Lung (tissue), 12 donors: ENCODE results near the gene CLRN2. TPM values are rescaled to one million over a fixed set of nuclear protein-coding genes. Genes with fewer than 3 reads are reported as not detected.

Experiments used
- ATAC-seq: fragments of 200-7000 bp; cut with Tn5 transposase; one replicate; pipeline ENCODE4 v1.9.1; 2020; ENCODE audit warnings: moderate number of reproducible peaks; ENCODE audit not compliant: insufficient read depth, low FRiP score
- DNase-seq, 3 donors: peaks; one replicate each; pipeline ENCODE4 v3.0.0-alpha.2; 2013 to 2017
- H3K27ac ChIP-seq, 2 donors: one replicate each; pipeline ENCODE4 v1.5.1; 2013; ENCODE audit warnings: mild to moderate bottlenecking in 2 of 2, moderate library complexity in 2 of 2, control low read depth in 1 of 2, inconsistent platforms in 1 of 2, low read depth in 1 of 2, low read length in 1 of 2
- H3K27me3 ChIP-seq, 3 donors: one replicate each; pipeline ENCODE4 v1.5.1; 2013; ENCODE audit warnings: low read length in 2 of 3; ENCODE audit not compliant: control insufficient read depth in 3 of 3, insufficient read depth in 3 of 3
- H3K36me3 ChIP-seq, 4 donors: one replicate each; pipeline ENCODE4 v1.5.1; 2013; ENCODE audit warnings: low read length in 4 of 4, mild to moderate bottlenecking in 1 of 4, moderate library complexity in 1 of 4; ENCODE audit not compliant: control insufficient read depth in 4 of 4, insufficient read depth in 4 of 4
- H3K4me1 ChIP-seq, 5 donors: one replicate each; pipeline ENCODE4 v1.5.1; 2013; ENCODE audit warnings: low read length in 5 of 5, mild to moderate bottlenecking in 2 of 5, moderate library complexity in 1 of 5; ENCODE audit not compliant: control insufficient read depth in 5 of 5, insufficient read depth in 5 of 5
- H3K4me3 ChIP-seq: one replicate; pipeline ENCODE4 v1.5.1; 2013; ENCODE audit warnings: mild to moderate bottlenecking, control low read depth, moderate library complexity
- H3K9ac ChIP-seq, 2 donors: one replicate each; pipeline ENCODE4 v1.5.1; 2013; ENCODE audit warnings: low read length in 2 of 2, control low read depth in 1 of 2; ENCODE audit not compliant: insufficient read depth in 1 of 2
- H3K9me3 ChIP-seq, 4 donors: one replicate each; pipeline ENCODE4 v1.5.1; 2013; ENCODE audit warnings: low read length in 3 of 4, mild to moderate bottlenecking in 1 of 4, moderate library complexity in 1 of 4; ENCODE audit not compliant: control insufficient read depth in 4 of 4, insufficient read depth in 3 of 4
- CTCF ChIP-seq: IDR thresholded peaks from 2 replicates; pipeline ENCODE4 v1.5.1; 2012; ENCODE audit warnings: mild to moderate bottlenecking; ENCODE audit errors: control extremely low read depth, extremely low read depth
- WGBS, 2 donors: extraction: QIAGEN DNeasy Blood & Tissue Kit; methylation state at CpG; one replicate each; pipeline ENCODE4 v1.1.7; 2013; 5-methylcytosine and 5-hydroxymethylcytosine counted together
- polyA plus RNA-seq, 2 donors: library from polyadenylated mRNA; stranded (reverse); fragments of 200-250 nt; gene quantifications; one replicate each; pipeline ENCODE4 v1.2.1, GENCODE V29; 2013
- total RNA-seq, 2 donors: library from RNA; depleted of rRNA in 1 of 2; stranded (reverse); fragments of >200 nt in 1 of 2; gene quantifications; one replicate each; pipeline ENCODE4 v1.2.1, GENCODE V29; 2014 to 2021
- donor health status: control.
- donor health status: control.
- donor health status: Bipolar disorder and iron deficiency.
- donor health status: healthy.
- donor health status: DM: yes; HTN: yes; CAD: no.

The CLRN2 gene
- total and polyA plus RNA-seq, 4 donors = not detected

DNA sequence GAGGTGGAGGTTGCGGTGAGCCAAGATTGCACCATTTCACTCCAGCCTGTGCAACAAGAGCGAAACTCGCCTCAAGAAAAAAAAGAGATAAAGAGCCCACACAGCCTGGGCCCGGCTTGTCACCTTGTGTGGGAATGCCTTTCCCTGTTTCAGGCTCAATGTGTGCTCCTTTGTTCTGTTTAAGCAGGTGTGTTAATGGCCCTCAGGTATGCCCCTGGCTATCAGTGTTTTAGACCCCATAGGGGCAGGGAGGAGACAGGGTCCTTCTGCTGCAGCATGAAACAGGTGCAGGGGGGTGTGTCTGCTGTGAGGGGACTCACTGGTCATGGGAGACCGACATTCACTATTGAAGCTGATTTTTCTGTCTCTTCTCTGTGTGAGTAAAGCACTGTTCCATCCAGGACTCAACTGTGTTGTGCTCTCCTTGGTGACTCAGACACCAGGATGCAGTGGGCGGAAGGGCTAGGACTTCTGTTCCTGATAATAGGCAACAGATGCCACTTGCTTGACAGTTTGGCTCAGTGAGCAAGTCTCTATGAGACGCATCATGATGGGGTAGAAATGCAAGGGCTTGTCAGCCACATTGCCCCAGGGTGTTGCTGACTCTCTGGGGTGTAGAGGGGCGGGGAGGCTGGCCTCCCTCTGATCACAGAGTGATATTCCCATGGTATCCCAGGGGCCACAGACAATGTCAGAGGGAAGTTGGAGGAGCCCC is 46.4 kb downstream of the CLRN2 start:
- Histone ChIP-seq H3K27ac (no peak overlapping the region), H3K4me1 (no peaks in the 10 kb centered on the region), H3K9me3 (no peaks in the 10 kb centered on the region), H3K27me3 (no peaks in the 10 kb centered on the region), H3K4me3 (no peak overlapping the region), H3K36me3 (no peaks in the 10 kb centered on the region), H3K9ac (no peak overlapping the region)
- TF ChIP-seq CTCF = no peak
- 87 to 93% methylated on average over 8 of the region's 8 CpGs for WGBS, 2 donors
- DNase-seq (no peak), ATAC-seq (no peak)

DNA sequence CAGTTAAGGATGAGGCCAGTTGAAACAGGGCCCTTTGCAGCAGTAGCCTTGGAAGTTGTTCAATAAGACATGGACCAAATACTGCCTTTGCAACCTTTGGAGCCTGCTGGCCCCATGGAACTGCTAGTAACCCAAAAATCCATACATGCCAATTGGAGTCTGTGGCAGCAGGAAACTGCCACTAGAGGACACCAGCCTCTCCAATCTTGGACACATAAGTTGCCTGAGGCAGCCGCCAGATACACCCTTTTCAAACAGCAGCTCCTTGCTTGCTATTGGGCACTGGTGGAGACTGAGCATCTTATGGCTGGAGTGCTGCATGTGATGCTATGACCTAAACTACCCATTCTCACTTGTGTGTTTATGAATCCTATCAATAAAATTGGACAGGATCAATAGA is 47.2 kb downstream of the CLRN2 start:
- H3K9me3 ChIP-seq = no peaks in the 10 kb centered on the region
- WGBS, 2 donors = 67 to 83% methylated on average over 1 of the region's 1 CpG
- H3K4me1 ChIP-seq = no peaks in the 10 kb centered on the region
- H3K9ac ChIP-seq = no peak overlapping the region
- no peak overlapping the region for H3K27ac ChIP-seq
- ATAC-seq (no peak), DNase-seq (no peak)
- TF ChIP-seq CTCF = no peak
- H3K36me3 ChIP-seq = no peaks in the 10 kb centered on the region
- H3K4me3 ChIP-seq = no peak overlapping the region
- no peaks in the 10 kb centered on the region for H3K27me3 ChIP-seq

DNA sequence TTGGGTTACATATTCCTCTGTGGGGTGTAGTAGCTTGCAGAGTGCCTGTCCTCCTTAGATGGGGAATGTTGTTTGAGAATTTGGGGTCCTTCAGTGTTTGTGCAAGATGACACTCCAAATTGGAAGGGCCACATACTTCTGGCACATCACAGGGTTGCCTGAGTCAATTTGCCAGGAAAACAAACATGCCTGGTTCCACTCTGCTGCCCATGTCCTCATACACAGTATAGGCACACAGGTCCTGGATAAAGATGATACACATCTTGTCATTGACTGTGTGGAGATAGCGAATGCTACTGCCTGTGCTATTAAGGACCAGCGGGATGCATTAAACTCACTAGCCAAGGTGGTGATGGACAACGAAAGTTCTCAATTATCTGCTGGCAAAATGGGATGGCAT is 50.9 kb downstream of the CLRN2 start:
- H3K36me3 ChIP-seq = no peaks in the 10 kb centered on the region
- ATAC-seq = no peak
- H3K9ac ChIP-seq = no peak overlapping the region
- H3K4me1 ChIP-seq = no peaks in the 10 kb centered on the region
- no peaks in the 10 kb centered on the region for H3K27me3 ChIP-seq
- H3K4me3 ChIP-seq = no peak overlapping the region
- TF ChIP-seq CTCF = no peak
- H3K27ac ChIP-seq = no peak overlapping the region
- H3K9me3 ChIP-seq = no peaks in the 10 kb centered on the region
- WGBS, 2 donors = 93 to 96% methylated on average over 3 of the region's 3 CpGs
- DNase-seq = no peak

GRCh38 chr4:17567271-17567670 is 52.3 kb downstream of the CLRN2 start:
- ATAC-seq = no peak
- TF ChIP-seq CTCF = no peak
- no peak overlapping the region for H3K9ac ChIP-seq
- WGBS, 2 donors = 85 to 88% methylated on average over 2 of the region's 2 CpGs
- DNase-seq = no peak
- H3K9me3 ChIP-seq = no peaks in the 10 kb centered on the region
- H3K27me3 ChIP-seq = no peaks in the 10 kb centered on the region
- H3K36me3 ChIP-seq = no peaks in the 10 kb centered on the region
- H3K27ac ChIP-seq = no peak overlapping the region
- no peak overlapping the region for H3K4me3 ChIP-seq
- H3K4me1 ChIP-seq = no peaks in the 10 kb centered on the region
